ENCODE results near the gene ITGA3.
A peak's percentile ranks its signal among the peaks of the same experiment; 100 is the strongest.

ITGA3 gene

DNA sequence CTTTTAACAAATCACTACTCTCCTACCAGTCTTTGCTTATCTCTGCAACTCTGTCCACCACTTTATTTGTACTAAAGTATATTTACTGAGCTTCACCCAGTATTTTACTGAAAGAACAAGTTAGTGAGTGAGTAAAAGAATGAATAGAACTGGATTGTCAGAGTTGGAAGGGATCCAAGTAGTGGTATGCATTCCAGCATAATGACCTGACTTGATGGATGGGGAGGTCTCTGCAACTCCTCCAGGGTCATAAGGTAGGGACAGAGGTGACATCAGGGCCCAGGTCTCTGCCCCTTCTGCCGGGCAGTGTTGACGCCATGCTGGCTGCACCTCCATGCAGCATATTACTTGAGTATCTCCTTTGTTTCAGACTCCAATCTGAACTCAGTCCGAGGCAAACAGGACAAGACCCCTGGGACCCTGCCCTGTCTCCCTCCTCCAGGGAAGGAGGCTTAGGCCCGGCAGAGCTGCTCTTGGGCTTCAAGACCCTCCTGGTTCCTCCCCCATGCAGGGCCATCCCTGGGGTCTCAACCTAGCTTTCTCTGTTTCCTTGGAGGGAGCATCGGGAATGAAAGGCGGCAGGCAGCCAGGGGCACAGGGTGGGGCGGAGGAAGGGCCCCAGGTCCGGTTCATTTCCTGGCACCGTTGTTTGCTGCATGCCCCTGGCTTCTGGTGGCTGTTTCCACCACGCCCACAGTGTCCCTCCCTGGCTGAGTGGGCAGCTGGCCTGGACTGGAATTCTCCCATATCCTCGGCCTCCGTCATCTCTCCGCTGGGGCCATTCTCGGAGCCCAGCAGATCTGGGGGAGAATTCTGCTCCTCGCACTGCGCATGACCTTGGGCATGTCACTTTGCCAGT lies 12.4 kb upstream of the ITGA3 start:
- Mint-ChIP-seq H3K27ac (no peak overlapping the region), H3K27me3 (ENCODE audit: low read depth) (peaks cover 4% of the 10 kb centered on the region), H3K4me1 (ENCODE audit: low read depth) (peaks cover 2% of the 10 kb centered on the region), H3K9me3 (no peaks in the 10 kb centered on the region), H3K4me3 (no peak overlapping the region), H3K36me3 (ENCODE audit: low read depth) (no peaks in the 10 kb centered on the region)
- DNase-seq (ENCODE audit: low spot score) = no peak

DNA sequence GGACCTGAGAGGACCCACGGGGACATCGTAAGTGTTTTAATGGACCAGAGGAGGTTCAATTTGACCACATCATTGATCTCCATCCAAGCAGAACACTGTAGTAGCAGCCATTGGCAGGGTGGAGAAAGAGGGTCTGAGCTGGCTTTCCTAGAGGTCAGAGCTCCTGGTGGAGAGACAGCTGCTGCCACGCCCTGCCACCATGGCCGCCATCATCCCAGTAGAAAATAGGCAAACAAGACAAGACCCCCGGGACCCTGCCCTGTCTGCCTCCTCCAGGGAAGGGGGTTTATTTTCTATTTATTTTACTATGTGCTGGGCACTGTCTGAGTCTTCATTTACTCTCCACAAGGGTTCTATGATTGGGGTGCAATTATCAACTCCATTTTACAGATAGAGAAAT lies 11.4 kb upstream of the ITGA3 start:
- DNase-seq (ENCODE audit: low spot score) = no peak
- Mint-ChIP-seq H3K36me3 (ENCODE audit: low read depth) (no peaks in the 10 kb centered on the region), H3K27me3 (ENCODE audit: low read depth) (peaks cover 4% of the 10 kb centered on the region), H3K4me3 (no peak overlapping the region), H3K4me1 (ENCODE audit: low read depth) (peaks cover 2% of the 10 kb centered on the region), H3K27ac (no peak overlapping the region), H3K9me3 (no peaks in the 10 kb centered on the region)

DNA sequence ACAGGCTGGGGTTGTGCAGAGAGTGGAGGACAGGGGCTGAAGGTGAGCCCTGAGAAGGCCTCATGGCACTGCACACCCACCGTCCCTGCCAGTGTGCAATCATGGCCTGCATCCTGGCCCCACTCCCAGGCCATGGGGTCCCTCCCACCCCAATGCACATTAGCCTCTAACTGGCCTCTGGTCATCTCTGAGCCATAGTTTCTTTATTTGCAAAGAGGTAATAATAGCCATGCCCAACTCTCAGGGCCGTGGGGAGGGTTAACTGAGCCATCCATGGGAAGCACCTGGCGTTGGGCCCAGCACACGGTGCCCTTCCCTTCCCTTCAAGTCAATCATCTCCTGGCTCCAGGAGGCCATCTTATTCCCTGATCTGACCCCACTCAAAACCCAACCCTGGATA lies 10.8 kb upstream of the ITGA3 start:
- Mint-ChIP-seq H3K4me3 (no peak overlapping the region), H3K27me3 (ENCODE audit: low read depth) (peaks cover 4% of the 10 kb centered on the region), H3K36me3 (ENCODE audit: low read depth) (no peaks in the 10 kb centered on the region), H3K9me3 (no peaks in the 10 kb centered on the region), H3K27ac (no peak overlapping the region), H3K4me1 (ENCODE audit: low read depth) (peaks cover 2% of the 10 kb centered on the region)
- no peak for DNase-seq (ENCODE audit: low spot score)

DNA sequence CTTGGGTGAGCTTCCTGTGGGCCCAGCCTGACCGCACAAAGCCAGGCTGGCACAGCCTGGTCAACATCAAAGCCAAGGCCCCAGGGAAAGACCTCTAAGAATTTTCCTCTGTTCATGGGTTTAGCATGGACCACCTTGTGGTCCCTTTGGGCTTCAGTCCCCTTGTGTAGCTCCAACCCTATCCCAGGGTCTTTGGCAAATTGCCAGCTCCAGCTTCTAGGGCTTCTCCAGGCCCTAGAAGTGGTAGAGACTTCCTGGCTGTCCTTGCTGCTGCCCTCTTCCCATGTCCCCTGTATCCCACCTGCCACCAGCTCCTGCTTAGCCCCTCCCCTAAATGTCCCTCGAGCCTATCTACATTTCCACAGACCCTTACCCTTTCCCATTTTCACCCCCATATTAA lies 9.7 kb upstream of the ITGA3 start:
- no peak for DNase-seq (ENCODE audit: low spot score)
- Mint-ChIP-seq H3K9me3 (no peaks in the 10 kb centered on the region), H3K36me3 (ENCODE audit: low read depth) (no peaks in the 10 kb centered on the region), H3K27me3 (ENCODE audit: low read depth) (peaks cover 4% of the 10 kb centered on the region), H3K27ac (no peak overlapping the region), H3K4me1 (ENCODE audit: low read depth) (peaks cover 6% of the 10 kb centered on the region), H3K4me3 (no peak overlapping the region)

DNA sequence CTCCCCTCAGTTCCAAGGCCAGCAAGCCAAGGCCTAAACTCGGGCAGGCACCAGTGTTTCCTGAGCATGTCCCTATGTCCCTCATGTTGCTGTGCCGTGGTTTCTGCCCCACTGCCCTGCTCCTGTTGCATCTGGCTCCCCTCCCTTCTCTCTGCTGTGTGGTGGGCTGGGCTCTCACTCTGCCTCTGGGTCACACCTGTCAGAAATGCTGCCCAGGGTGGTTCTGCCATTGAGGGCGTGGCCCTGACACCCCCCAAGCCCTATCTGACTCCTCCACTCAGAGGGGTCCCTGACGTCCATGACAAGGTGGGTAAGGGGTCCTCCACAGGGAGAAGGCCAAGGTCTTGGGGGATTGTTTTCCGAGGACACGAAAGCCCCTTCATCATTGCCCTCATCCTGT lies 9.2 kb upstream of the ITGA3 start:
- Mint-ChIP-seq H3K27me3 (ENCODE audit: low read depth) (peaks cover 4% of the 10 kb centered on the region), H3K4me3 (no peak overlapping the region), H3K27ac (no peak overlapping the region), H3K36me3 (ENCODE audit: low read depth) (no peaks in the 10 kb centered on the region), H3K9me3 (no peaks in the 10 kb centered on the region), H3K4me1 (ENCODE audit: low read depth) (peaks cover 11% of the 10 kb centered on the region)
- DNase-seq (ENCODE audit: low spot score) = no peak

DNA sequence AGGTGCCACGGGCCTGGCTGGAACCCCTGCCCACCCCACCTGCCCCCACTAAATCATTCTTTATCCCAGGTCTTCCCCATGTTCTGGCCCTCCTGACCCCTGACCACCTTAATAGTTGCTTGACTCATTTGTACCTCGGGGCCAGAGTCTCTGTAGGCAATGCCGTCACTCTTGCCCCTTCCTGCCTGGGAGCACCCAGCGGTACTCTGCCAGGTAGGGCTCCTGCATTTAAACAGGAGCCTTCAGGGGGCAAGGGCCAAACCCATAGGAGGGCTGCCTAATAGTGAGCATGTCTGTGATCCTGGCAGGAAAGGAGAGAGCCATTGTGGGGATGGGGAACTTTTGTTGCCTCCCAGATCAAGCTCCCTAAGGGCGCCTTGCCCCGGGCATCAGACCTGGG lies 8.8 kb upstream of the ITGA3 start:
- Mint-ChIP-seq H3K4me1 (ENCODE audit: low read depth) (peaks cover 11% of the 10 kb centered on the region), H3K4me3 (no peak overlapping the region), H3K27ac (no peak overlapping the region), H3K27me3 (ENCODE audit: low read depth) (peaks cover under 1% of the 10 kb centered on the region), H3K36me3 (ENCODE audit: low read depth) (no peaks in the 10 kb centered on the region), H3K9me3 (no peaks in the 10 kb centered on the region)
- no peak for DNase-seq (ENCODE audit: low spot score)

DNA sequence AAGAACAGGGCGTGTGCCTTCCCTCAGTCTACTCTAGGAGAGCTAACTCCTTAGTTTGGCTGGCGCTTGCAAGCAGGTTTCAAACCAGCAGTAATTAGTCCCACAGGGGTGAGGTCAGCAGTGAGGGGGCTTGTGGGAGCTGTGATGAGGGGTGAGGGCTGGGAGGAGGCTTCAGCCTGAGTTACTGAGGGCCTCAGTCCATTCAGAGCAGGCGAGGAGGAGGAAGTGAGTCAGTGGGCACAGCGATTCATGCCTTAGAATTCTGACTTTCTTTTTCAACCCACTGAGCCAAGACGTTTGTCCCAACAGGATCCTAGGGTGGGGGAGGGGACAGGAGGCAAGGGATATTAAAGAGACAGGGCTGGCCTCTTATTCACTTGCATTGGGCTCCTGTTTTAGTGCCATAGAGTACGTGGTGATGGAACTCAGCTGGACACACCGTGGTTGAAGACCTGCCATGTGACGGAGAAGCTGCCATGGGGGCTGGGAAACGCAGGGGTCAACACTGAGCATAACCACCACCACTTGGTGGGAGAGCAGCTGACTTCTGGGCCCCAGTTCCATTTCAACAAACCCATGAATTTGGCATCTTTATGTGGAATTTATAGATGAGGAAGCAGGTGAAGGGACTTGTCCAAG lies 8.3 kb upstream of the ITGA3 start:
- Mint-ChIP-seq H3K27me3 (ENCODE audit: low read depth) (no peaks in the 10 kb centered on the region), H3K4me3 (no peak overlapping the region), H3K36me3 (ENCODE audit: low read depth) (no peaks in the 10 kb centered on the region), H3K4me1 (ENCODE audit: low read depth) (peaks cover 11% of the 10 kb centered on the region), H3K9me3 (no peaks in the 10 kb centered on the region), H3K27ac (no peak overlapping the region)
- DNase-seq (ENCODE audit: low spot score) = no peak

DNA sequence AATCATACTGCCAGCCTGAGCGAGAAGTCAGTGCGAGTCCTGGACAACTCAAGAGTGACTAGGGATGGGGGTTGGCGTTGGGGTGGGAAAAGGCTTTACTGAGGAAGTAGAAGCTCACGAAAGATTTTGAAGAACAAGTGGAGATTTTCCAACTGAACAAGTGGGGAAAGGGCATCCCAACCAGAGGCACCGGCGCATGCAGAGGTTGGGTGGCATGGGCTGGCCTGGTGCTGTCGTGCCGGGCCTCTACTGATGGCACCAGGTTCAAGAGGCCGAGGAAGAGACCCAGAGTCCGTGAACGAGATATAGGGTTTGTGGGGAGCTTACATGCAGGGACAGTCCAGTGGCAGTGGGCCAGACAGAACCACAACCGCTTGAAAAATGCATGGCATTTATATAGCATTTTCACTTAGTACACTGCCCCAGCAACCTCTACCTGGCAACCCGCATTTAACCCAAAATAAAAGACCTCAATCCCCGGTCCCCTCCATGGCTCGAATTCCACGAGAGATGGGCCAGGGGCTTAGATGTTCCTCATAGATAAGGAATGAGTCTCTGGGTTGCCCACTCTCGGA lies 7.7 kb upstream of the ITGA3 start:
- no peaks in the 10 kb centered on the region for H3K36me3 Mint-ChIP-seq (ENCODE audit: low read depth)
- no peaks in the 10 kb centered on the region for H3K9me3 Mint-ChIP-seq
- peaks cover 11% of the 10 kb centered on the region for H3K4me1 Mint-ChIP-seq (ENCODE audit: low read depth)
- no peak overlapping the region for H3K27ac Mint-ChIP-seq
- H3K27me3 Mint-ChIP-seq (ENCODE audit: low read depth) = no peaks in the 10 kb centered on the region
- no peak overlapping the region for H3K4me3 Mint-ChIP-seq
- no peak for DNase-seq (ENCODE audit: low spot score)

DNA sequence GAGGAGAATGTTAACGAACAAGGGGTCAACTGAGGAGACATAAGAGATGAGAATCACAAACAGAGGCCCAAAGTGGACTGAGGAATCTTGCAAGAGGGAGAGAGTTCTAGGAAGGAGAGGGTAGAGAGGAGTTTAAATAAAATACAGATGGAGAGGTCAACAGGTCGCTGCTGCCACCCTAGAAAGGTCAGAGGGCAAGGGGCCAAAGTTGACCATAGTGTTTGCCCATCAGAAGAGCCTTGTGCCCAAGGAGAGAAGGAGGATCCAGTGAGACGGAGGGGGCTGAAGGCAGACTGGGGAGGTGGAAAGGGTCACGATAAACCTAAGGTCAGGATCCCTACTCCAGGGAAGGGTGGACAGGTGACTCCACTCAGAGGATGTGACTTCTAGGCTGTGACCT lies 6.9 kb upstream of the ITGA3 start:
- peak overlapping the region; percentile 2 for H3K27ac Mint-ChIP-seq
- H3K27me3 Mint-ChIP-seq (ENCODE audit: low read depth) = no peaks in the 10 kb centered on the region
- H3K4me1 Mint-ChIP-seq (ENCODE audit: low read depth) = peaks cover 11% of the 10 kb centered on the region
- no peak overlapping the region for H3K4me3 Mint-ChIP-seq
- no peaks in the 10 kb centered on the region for H3K36me3 Mint-ChIP-seq (ENCODE audit: low read depth)
- H3K9me3 Mint-ChIP-seq = no peaks in the 10 kb centered on the region
- DNase-seq (ENCODE audit: low spot score) = no peak

DNA sequence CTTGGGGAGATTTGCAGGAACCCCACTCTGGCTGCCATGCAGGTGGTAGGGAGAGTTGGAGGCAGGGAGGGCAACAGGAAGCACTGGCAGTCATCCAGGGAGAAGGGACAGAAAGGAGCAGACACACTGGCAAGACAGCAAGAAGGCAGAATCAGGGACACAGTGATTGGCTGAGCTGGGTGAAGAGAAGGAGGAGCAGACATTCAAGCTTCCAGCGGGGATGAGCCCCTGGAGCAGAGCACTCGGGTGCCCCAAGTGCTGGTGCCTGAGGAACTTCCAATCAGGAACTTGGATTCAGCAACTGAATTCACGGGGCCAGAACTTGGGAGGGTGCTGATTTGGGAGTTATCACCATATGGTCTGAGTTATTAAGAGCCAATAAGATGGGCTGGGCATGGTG lies 6.3 kb upstream of the ITGA3 start:
- H3K9me3 Mint-ChIP-seq = no peaks in the 10 kb centered on the region
- no peaks in the 10 kb centered on the region for H3K36me3 Mint-ChIP-seq (ENCODE audit: low read depth)
- H3K4me1 Mint-ChIP-seq (ENCODE audit: low read depth) = peaks cover 11% of the 10 kb centered on the region
- H3K4me3 Mint-ChIP-seq = no peak overlapping the region
- no peak overlapping the region for H3K27ac Mint-ChIP-seq
- no peak for DNase-seq (ENCODE audit: low spot score)
- no peaks in the 10 kb centered on the region for H3K27me3 Mint-ChIP-seq (ENCODE audit: low read depth)

DNA sequence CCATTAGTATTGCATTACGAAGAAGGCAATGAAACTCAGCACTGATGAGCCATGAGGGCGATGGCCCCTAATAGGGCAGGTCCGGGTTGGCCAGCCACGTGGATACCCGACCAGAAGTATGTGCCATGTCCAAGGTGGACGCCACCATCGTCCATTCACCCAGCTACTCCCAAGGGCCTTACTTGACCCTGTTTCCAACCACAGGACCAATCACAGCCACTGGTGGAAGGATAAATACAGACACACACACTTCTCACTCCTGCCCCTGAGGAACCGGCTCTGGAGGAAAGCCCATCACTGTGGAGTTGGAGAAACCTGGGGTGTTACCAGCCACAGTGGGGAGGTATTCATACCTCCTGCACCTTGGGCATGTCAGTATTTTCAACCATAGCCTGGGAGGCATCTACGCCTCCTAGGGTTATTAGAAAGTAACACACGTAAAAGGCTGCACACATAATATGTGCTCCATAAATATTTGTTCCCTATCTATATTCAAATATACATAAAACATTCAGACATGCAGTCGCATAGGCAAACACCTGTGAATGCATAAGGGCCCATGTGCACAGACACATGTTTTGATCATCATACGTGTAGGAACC lies 5.4 kb upstream of the ITGA3 start:
- Mint-ChIP-seq H3K27me3 (ENCODE audit: low read depth) (peaks cover 4% of the 10 kb centered on the region), H3K9me3 (no peaks in the 10 kb centered on the region), H3K27ac (no peak overlapping the region), H3K4me3 (no peak overlapping the region), H3K36me3 (ENCODE audit: low read depth) (no peaks in the 10 kb centered on the region), H3K4me1 (ENCODE audit: low read depth) (peaks cover 17% of the 10 kb centered on the region)
- DNase-seq (ENCODE audit: low spot score) = no peak

DNA sequence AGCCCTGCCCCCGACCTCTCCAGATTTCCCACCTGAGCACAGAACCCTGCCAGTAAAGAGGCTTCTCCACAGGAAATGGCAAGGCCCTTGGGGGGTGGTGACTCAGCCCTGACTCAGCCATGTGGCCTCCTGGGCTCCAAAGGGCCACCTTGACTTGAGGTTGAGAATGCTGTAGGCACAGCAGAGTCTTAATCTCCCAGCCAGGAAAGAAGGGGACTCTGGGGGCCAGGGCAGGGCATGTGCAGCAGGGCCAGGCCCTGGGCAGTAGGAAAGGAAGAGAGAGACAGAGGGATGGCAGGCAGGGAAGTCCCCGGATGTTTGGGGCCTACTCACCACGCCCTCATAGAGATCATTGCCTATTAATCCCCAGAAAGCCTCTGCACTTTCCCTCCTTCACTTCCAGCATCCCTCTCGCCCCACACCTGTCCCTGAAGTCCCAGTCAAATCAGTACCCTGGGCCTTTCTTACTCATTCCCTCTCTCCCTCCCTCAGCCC lies 4.8 kb upstream of the ITGA3 start:
- Mint-ChIP-seq H3K4me3 (no peak overlapping the region), H3K36me3 (ENCODE audit: low read depth) (no peaks in the 10 kb centered on the region), H3K9me3 (no peaks in the 10 kb centered on the region), H3K27me3 (ENCODE audit: low read depth) (peaks cover 4% of the 10 kb centered on the region), H3K27ac (peak overlapping the region; percentile 71), H3K4me1 (ENCODE audit: low read depth) (peaks cover 18% of the 10 kb centered on the region)
- peak; percentile 65 for DNase-seq (ENCODE audit: low spot score)

DNA sequence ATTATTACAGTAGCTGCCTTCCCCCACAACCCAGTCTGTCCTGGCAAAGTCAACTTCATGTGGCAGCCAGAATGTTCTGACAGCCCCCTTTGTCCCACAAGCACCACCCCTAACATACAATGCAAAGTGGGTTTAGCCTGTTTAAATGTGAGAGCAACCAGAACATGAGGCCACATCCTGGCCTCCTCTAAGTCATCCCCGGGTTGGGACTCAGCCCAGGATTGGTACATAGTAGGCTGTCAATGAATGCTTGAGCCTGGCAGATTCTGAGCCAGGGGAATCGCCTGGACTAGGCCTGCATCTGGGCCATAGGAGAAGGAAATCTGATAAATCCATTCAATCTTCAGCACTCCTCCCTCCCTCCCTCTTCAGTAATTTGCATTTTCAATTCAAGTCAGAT lies 4.3 kb upstream of the ITGA3 start:
- Mint-ChIP-seq H3K36me3 (ENCODE audit: low read depth) (no peaks in the 10 kb centered on the region), H3K4me1 (ENCODE audit: low read depth) (peaks cover 18% of the 10 kb centered on the region), H3K27ac (peak overlapping the region; percentile 71), H3K27me3 (ENCODE audit: low read depth) (peaks cover 4% of the 10 kb centered on the region), H3K4me3 (no peak overlapping the region), H3K9me3 (no peaks in the 10 kb centered on the region)
- DNase-seq (ENCODE audit: low spot score) = no peak

DNA sequence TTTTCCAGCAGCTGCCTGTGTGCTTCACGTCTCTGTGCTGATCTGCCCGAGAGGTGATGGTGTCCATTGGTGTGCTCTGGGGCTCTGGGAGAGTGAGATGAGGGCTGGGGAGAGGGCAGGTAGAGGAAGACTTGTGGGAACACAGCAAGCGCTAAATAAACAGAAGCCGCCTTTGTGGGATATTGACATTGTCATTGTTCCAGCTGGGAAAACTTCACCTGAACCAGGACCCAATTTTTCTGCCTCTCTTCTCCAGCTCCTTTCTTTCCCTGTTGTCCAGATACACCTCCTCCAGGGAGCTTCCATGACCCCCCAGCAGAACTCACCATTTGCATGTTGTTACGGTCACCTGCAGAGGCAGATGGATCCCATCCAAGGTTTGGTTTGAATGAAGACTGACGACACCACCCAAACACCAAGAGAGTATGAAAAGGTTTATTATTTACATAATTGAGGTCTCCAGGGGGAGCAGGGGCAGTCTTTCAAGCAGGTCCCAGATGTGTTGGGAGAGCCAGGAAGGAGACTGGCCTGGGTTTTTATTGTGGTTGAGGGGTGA lies 3.6 kb upstream of the ITGA3 start:
- H3K36me3 Mint-ChIP-seq (ENCODE audit: low read depth) = no peaks in the 10 kb centered on the region
- peaks cover 19% of the 10 kb centered on the region for H3K4me1 Mint-ChIP-seq (ENCODE audit: low read depth)
- no peaks in the 10 kb centered on the region for H3K9me3 Mint-ChIP-seq
- H3K27ac Mint-ChIP-seq = no peak overlapping the region
- H3K27me3 Mint-ChIP-seq (ENCODE audit: low read depth) = peaks cover 4% of the 10 kb centered on the region
- DNase-seq (ENCODE audit: low spot score) = no peak
- no peak overlapping the region for H3K4me3 Mint-ChIP-seq

Data from T-helper 2 cell treated with Interferon-gamma antibody and Interleukin-4, amounts not matched to agents 5 μg/mL and 100 μg/mL, for 36 hours (primary cell).